HS-27A (cell line): ENCODE data around the gene PEX19.

ENCODE experiments used
- DNase-seq: peaks from one replicate; pipeline ENCODE4 v3.0.0-alpha.2; 2012; ENCODE audit warnings: low read depth, missing footprints

The PEX19 gene

GRCh38 chr1:160277987-160278386 lies 6.9 kb downstream of the PEX19 start:
- DNase-seq, result no peak

GRCh38 chr1:160277330-160277729 lies 7.6 kb downstream of the PEX19 start:
- DNase-seq, result no peak

- DNase-seq, result no peak
These were observed 13.9 kb downstream of the PEX19 start for GRCh38 chr1:160271025-160271424.

GRCh38 chr1:160267284-160267991 lies 17.5 kb downstream of the PEX19 start:
- DNase-seq, result no peak

- DNase-seq, result no peak
These were observed 20.1 kb downstream of the PEX19 start for GRCh38 chr1:160264795-160265307.

- DNase-seq, result peak; percentile 88
These were observed 22.8 kb downstream of the PEX19 start, which contains the start of gene DCAF8 for GRCh38 chr1:160261893-160262794. Gene DCAF8, minus strand, starts transcription at chr1:160262549. Its CDS starts 18,541 bp downstream, at chr1:160244008.

- DNase-seq, result peak; percentile 40
These were observed 23.4 kb downstream of the PEX19 start for GRCh38 chr1:160261556-160261892.

GRCh38 chr1:160260406-160261382 lies 24.2 kb downstream of the PEX19 start:
- peak; percentile 66 for DNase-seq

- DNase-seq, result no peak
These were observed 26.6 kb downstream of the PEX19 start for GRCh38 chr1:160258177-160258798.

GRCh38 chr1:160257411-160258015 lies 27.4 kb downstream of the PEX19 start:
- no peak for DNase-seq

- peak; percentile 34 for DNase-seq
These were observed 28.4 kb downstream of the PEX19 start for GRCh38 chr1:160256396-160257046.

GRCh38 chr1:160255781-160256300 lies 29.1 kb downstream of the PEX19 start:
- no peak for DNase-seq

GRCh38 chr1:160251687-160252526 lies 33.0 kb downstream of the PEX19 start:
- DNase-seq, result peak; percentile 11

GRCh38 chr1:160251011-160251410 lies 33.9 kb downstream of the PEX19 start:
- no peak for DNase-seq

- no peak for DNase-seq
These were observed 37.9 kb downstream of the PEX19 start for GRCh38 chr1:160247053-160247452.

GRCh38 chr1:160245434-160245833 lies 39.5 kb downstream of the PEX19 start:
- DNase-seq, result no peak

GRCh38 chr1:160244209-160244608 lies 40.7 kb downstream of the PEX19 start:
- no peak for DNase-seq

- no peak for DNase-seq
These were observed 41.2 kb downstream of the PEX19 start for GRCh38 chr1:160243767-160244166.
